Neural progenitor cell (in vitro differentiated cells): ENCODE data around the gene CEP128.

ENCODE experiments used
- EZH2 ChIP-seq: fragments of 200-600 bp; sonication (generic); IDR thresholded peaks from 2 replicates; pipeline ENCODE4 v1.6.1; 2017; ENCODE audit warnings: antibody characterized with exemption, mild to moderate bottlenecking, moderate library complexity
- EZH2phosphoT487 ChIP-seq: fragments of 200-600 bp; sonication (generic); IDR thresholded peaks from 2 replicates; pipeline ENCODE4 v1.6.1; 2017; ENCODE audit warnings: antibody characterized with exemption
- TF ChIP-seq, protein P1 (sequence below): fragments of 200-600 bp; sonication (generic); IDR thresholded peaks from 2 replicates; pipeline ENCODE4 v1.5.1; 2017; ENCODE audit warnings: antibody characterized with exemption, mild to moderate bottlenecking

DNA sequence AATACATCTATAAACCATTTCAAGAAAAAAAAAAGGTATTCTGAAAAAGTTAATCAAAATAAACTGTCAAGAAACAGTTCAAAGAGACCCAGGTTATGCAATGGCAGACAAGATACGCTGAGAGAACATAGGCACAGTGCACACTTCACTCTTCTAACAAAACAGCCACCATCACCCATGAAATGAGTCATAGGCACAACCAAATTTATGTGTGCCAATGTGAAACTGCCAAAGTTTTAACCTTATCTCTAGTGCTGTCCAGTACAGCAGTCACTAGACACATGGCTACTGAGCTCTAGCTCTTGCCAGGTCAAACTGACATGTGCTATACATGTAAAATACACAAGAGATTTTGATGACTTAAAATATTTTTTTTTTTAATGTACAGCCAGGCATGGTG, 1.4 kb downstream of the CEP128 start:
- TF ChIP-seq, protein P1, sequence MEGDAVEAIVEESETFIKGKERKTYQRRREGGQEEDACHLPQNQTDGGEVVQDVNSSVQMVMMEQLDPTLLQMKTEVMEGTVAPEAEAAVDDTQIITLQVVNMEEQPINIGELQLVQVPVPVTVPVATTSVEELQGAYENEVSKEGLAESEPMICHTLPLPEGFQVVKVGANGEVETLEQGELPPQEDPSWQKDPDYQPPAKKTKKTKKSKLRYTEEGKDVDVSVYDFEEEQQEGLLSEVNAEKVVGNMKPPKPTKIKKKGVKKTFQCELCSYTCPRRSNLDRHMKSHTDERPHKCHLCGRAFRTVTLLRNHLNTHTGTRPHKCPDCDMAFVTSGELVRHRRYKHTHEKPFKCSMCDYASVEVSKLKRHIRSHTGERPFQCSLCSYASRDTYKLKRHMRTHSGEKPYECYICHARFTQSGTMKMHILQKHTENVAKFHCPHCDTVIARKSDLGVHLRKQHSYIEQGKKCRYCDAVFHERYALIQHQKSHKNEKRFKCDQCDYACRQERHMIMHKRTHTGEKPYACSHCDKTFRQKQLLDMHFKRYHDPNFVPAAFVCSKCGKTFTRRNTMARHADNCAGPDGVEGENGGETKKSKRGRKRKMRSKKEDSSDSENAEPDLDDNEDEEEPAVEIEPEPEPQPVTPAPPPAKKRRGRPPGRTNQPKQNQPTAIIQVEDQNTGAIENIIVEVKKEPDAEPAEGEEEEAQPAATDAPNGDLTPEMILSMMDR: no peak
- no peak for TF ChIP-seq EZH2
- no peak for TF ChIP-seq EZH2phosphoT487
